SH-SY5Y (cell line): ENCODE measurements around the gene MBD3L5.
"Not testable (repeated sequence)": the region's sequence is repeated elsewhere in the genome, so short reads cannot be mapped to it uniquely, and the experiment has no call there.

Experiments
- GATA2 ChIP-seq: IDR thresholded peaks from 2 replicates; pipeline ENCODE4 v1.6.1; 2011; ENCODE audit warnings: mild to moderate bottlenecking, low read depth, low read length
- GATA3 ChIP-seq: IDR thresholded peaks from 2 replicates; pipeline ENCODE4 v1.6.1; 2011; ENCODE audit warnings: low read depth, mild to moderate bottlenecking, low read length, moderate library complexity

MBD3L5 gene

DNA sequence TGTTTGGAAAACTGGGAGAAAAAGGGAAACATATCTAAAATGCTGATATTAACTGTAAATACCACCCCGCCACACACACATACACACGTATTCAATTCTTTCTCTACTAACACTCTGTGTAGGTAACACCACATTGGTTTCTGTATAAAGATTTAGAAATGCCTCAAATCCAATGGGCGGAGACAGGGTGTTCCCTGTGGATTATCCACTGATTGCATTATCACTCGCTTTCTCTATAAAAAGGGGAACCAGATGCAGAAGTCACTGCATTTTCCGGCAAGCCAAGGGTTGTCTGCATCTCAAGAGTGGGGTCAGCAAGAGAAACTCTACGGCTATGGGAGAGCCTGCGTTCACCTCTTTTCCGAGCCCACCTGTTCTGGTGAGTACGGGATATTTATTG, at the start of gene MBD3L5:
TSS of gene MBD3L5 (plus strand) at position 301 of the 400 bp plus-strand sequence. CDS start at position 335, 34 bp downstream.
- not testable (repeated sequence) for TF ChIP-seq GATA3, GATA2

GRCh38 chr19:6983448-6983847, 46.9 kb upstream of the MBD3L5 start:
- no peak for TF ChIP-seq GATA2
- no peak for TF ChIP-seq GATA3

DNA sequence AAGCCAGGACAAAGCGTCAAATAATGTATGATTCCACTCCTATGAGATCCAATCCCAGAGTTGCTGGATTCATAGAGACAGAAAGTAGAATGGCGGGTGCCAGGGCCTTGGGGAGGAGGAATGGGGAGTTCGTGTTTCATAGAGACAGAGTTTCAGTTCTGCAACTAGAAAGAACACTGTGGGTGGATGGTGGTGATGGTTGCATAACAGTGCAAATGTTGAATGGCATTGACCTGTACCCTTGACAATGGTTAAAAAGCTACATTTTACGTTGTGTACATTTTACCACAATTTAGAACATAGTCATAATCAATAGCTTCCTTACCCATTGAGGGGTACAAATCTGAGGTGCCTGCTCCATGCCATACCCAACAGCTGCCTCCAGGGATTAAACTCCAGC, 42.5 kb upstream of the MBD3L5 start:
- TF ChIP-seq GATA3, result no peak

GRCh38 chr19:6988257-6988656, 42.1 kb upstream of the MBD3L5 start:
- TF ChIP-seq GATA3 (no peak), GATA2 (no peak)

GRCh38 chr19:6995054-6995453, 35.3 kb upstream of the MBD3L5 start:
- TF ChIP-seq GATA3, result no peak
- no peak for TF ChIP-seq GATA2

GRCh38 chr19:6996810-6997209, 33.6 kb upstream of the MBD3L5 start:
- TF ChIP-seq GATA3 (no peak), GATA2 (no peak)

DNA sequence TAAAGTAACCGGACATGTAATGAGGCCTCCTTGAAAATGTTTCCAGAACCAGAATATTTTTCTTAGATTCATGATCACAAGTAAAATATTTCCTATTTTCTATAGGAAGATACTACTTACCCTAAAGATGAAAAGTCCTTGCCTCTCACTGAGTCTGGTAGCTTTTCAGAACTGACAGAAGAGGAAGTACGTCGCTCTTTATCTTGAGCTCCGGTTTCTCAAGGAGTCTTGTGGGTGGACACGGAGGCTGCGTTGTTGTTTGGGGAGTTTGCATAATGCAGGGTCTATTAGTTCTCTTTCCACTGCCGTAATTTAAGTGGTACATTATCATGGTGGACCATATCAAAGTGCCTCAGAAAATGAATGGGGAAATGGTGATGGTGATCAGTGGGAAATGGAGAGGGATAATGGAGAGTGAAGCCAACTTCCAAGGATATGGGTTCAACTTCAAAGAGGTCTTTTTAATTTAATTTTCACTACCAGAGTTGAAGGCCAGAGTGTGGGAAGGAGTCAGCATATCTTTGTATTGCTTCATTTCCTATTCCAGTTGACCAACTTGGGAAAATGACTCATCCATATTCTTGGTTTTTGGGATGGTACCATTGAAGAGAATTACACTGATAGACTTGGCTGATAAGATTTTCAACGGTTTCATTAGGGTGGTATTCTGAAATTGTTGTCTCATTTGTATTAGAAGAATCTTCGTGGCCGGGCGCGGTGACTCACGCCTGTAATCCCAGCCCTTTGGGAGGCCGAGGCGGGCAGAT, 32.5 kb upstream of the MBD3L5 start:
- TF ChIP-seq GATA3 (no peak), GATA2 (no peak)

DNA sequence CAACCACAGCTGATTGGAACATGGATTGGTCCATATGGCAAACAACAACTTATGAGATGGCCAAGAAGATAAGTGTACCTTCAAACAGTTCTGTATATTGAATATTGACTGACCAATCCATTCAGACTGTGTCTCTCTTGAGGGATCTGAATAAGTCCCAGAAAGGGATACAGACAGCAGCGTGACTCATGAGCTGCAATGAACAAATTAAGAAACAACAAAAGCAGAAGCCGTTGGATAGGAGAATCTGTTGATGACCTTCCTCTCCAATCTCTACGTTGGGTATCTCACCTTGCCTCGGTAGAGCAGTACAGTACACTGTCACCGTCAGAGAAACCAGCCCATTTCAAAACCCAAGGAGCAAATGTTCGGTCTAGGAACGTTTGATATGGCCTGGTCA, 30.4 kb upstream of the MBD3L5 start:
- TF ChIP-seq GATA2 (no peak), GATA3 (no peak)

DNA sequence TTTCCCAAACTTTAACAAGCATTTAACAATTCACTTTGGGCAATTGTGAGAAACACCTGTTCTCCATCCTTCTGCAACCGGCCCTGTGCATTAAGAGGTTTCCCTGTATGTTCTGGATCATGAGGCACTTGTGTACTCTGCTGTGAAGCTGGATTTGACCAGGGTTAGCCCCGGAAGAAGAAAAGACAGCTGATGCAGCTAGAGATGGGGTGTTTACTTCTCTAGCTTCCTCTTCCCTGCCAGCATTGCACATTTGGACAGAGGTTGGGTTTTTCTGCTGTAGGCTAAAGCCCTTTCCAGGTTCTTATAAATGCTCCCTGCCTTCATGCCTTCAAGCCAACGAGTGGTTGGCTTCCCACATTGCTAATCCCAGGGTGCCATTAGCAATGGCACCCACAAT, 30.0 kb upstream of the MBD3L5 start:
- TF ChIP-seq GATA2 (no peak), GATA3 (no peak)

DNA sequence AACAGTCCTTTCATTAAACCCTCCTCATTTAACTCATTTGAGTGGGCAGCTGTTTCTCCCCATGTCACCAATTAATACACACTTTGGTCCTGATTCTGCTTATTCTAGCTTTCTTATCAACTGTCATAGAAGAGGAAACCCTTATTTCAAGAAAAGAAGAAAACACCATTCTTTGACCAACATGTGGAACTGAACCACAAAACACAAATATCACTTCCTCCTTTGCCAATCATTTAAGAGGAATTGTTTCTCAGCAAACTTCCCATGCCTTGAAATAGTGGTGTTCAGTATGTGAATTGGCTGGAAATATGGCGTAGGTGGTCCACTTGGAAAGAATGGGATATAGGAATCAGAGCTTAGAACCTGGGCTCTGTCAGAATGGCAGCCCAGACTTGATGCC, 29.6 kb upstream of the MBD3L5 start:
- TF ChIP-seq GATA3 (no peak), GATA2 (no peak)

- no peak for TF ChIP-seq GATA2
- TF ChIP-seq GATA3, result no peak
Observed at GRCh38 chr19:7004313-7004931, 26.0 kb upstream of the MBD3L5 start.

DNA sequence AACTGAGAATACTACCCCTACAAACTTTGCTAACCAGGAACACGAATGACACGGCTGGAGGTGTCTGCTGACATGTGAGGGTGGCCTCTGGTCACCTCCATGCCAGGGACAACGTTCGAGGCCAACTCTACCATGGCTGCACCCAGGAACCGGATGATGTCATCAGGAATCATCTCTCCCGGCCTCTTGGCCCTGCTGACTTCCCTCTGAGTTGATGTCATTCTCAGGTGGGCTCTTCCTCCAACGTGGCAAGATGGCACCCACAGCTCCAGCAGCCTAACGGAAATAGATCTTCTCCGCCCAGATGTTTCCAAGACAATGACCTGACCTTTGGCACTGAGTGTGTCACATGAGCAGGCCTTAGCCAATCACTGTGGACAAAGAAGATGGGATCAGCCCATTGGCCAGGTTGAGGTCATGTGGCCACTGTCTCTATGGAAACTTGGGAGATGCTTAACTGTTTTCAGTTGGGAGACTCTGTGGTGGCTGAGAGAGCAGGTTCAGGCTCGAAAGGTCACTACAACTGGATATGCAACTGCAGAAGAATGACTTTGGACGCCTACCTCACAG, 24.2 kb upstream of the MBD3L5 start:
- no peak for TF ChIP-seq GATA2
- no peak for TF ChIP-seq GATA3

- TF ChIP-seq GATA3 (no peak), GATA2 (no peak)
Observed at GRCh38 chr19:7007859-7008258, 22.5 kb upstream of the MBD3L5 start.

GRCh38 chr19:7010722-7011593, 19.4 kb upstream of the MBD3L5 start:
- TF ChIP-seq GATA3, result no peak
- no peak for TF ChIP-seq GATA2
